Progenitor cell of endocrine pancreas (in vitro differentiated cells): ENCODE measurements around the gene RNF128. TPM values are rescaled to one million over a fixed set of nuclear protein-coding genes. Genes with fewer than 3 reads are reported as not detected.
A peak's percentile ranks its signal among the peaks of the same experiment; 100 is the strongest.
"Not testable (repeated sequence)": the region's sequence is repeated elsewhere in the genome, so short reads cannot be mapped to it uniquely, and the experiment has no call there.

ENCODE experiments used
- DNase-seq: peaks from one replicate; pipeline ENCODE4 v3.0.0; 2021; ENCODE audit warnings: low spot score; ENCODE audit not compliant: unreplicated experiment
- H3K27ac Mint-ChIP-seq: 2 replicates; pipeline ENCODE4 v1.8.0; 2021; ENCODE audit warnings: mild to moderate bottlenecking, moderate library complexity, mixed read lengths
- H3K27me3 Mint-ChIP-seq: 2 replicates; pipeline ENCODE4 v1.8.0; 2021; ENCODE audit warnings: mixed read lengths
- H3K36me3 Mint-ChIP-seq: 2 replicates; pipeline ENCODE4 v1.8.0; 2022; ENCODE audit warnings: mixed read lengths; ENCODE audit not compliant: insufficient read depth
- H3K4me1 Mint-ChIP-seq: 2 replicates; pipeline ENCODE4 v1.8.0; 2021; ENCODE audit warnings: low read depth, mixed read lengths
- H3K4me3 Mint-ChIP-seq: 2 replicates; pipeline ENCODE4 v1.8.0; 2021; ENCODE audit warnings: low read depth, mild to moderate bottlenecking, moderate library complexity, mixed read lengths
- H3K9me3 Mint-ChIP-seq: 2 replicates; pipeline ENCODE4 v1.8.0; 2021; ENCODE audit warnings: low read depth, mixed read lengths
- CTCF ChIP-seq: fragments of 200-600 bp; sonication (generic); IDR thresholded peaks from one replicate; pipeline ENCODE4 v1.5.0; 2021; ENCODE audit warnings: antibody characterized with exemption, mild to moderate bottlenecking; ENCODE audit not compliant: unreplicated experiment
- total RNA-seq: library from RNA; stranded (reverse); gene quantifications from 2 replicates; pipeline ENCODE4 v1.2.1, GENCODE V29; 2021

RNF128 gene
- total RNA-seq, 1 donor from 2014 or later = 14.8 TPM

DNA sequence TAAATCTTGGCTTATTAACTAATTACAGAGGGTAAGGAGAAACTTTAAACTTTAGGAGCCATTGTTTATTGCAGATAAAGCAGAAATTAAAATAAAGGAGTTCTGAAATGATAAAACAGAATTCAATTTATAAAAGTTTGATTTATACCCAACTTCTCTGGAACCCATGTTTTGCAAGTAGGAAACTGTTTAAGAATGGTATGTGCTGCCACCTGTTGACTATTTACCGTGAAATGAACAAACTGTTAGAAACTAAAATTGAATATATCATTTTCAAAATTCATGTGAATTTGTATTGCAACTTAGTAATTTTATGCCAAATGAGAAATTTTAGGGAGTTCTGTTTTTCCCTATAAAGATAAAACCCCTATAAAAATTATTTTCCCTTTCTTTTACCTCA lies 65.0 kb downstream of the RNF128 start:
- Mint-ChIP-seq H3K9me3 (peaks cover 2% of the 10 kb centered on the region), H3K27ac (no peak overlapping the region), H3K36me3 (no peaks in the 10 kb centered on the region), H3K4me1 (no peaks in the 10 kb centered on the region), H3K27me3 (no peaks in the 10 kb centered on the region), H3K4me3 (no peak overlapping the region)
- DNase-seq = no peak
- peak; percentile 58 for TF ChIP-seq CTCF

DNA sequence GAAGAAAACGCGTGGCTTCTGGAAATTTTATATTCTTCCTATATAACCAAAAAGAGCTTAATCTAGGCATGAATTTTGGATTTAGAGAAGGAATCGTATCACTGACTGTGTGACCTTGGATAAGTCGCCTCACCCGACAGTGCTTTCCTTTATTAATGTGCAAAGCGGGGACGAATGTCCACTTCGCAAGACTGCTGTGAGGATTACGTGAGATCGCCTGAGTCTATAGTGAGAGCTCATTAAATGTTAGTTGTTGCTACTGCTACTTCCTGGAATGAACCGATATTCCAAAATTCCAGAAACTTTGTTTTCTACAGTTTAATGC lies 75.5 kb downstream of the RNF128 start:
- peaks cover 6% of the 10 kb centered on the region for H3K27me3 Mint-ChIP-seq
- H3K27ac Mint-ChIP-seq = no peak overlapping the region
- H3K4me3 Mint-ChIP-seq = peak overlapping the region; percentile 97
- DNase-seq = no peak
- no peaks in the 10 kb centered on the region for H3K36me3 Mint-ChIP-seq
- TF ChIP-seq CTCF = no peak
- H3K9me3 Mint-ChIP-seq = peaks cover 4% of the 10 kb centered on the region
- peaks cover 3% of the 10 kb centered on the region for H3K4me1 Mint-ChIP-seq

DNA sequence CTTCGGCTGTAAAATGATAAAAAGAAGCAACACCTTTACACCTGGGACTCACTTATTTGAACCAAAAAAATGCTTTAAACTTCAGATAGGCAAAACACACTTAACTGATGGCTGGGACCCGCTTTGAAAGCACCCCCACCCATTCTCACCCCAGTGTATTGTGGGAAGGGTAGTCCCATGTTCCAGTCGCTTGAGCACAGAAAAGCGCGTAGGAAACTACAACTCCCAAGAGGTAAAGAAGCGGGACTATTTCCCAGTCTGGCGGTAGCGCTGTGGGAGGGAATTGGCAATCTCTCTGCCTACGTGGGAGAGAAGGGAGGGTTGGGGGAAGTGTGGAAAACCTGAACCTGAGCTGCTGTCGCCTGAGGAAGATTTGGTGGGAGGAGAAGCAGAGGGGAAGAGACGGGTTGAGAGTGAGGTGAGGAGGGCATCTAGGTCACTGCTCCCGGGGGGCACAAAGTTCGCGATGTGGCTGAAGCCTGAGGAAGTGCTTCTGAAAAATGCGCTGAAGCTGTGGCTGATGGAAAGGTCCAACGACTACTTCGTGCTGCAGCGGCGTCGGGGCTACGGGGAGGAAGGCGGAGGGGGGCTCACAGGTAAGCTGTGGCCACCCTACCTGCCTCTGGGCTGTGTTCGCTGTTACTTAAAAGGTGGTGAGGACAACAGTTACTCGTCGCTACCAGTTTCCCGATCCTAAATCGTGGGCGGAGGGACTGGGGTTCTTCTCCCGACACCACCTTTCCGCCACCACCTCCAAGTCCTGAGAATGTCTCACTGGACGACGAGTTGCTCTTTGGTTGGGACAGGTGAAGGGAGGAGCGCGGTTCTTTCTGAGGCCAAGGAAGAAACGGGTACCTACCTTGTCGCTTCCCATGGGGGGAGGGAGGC lies 76.1 kb downstream of the RNF128 start, which contains the start of gene TBC1D8B:
TSS of gene TBC1D8B (plus strand) at position 286 of the 888 bp plus-strand sequence. CDS start at position 467, 181 bp downstream.
- peaks cover 3% of the 10 kb centered on the region for H3K4me1 Mint-ChIP-seq
- H3K36me3 Mint-ChIP-seq = no peaks in the 10 kb centered on the region
- peak; percentile 48 for DNase-seq
- peak within 1 kb of the TSS; percentile 97 for H3K27ac Mint-ChIP-seq
- peak within 1 kb of the TSS; percentile 97 for H3K4me3 Mint-ChIP-seq
- H3K27me3 Mint-ChIP-seq = peaks cover 6% of the 10 kb centered on the region
- TF ChIP-seq CTCF = no peak
- peaks cover 4% of the 10 kb centered on the region for H3K9me3 Mint-ChIP-seq

DNA sequence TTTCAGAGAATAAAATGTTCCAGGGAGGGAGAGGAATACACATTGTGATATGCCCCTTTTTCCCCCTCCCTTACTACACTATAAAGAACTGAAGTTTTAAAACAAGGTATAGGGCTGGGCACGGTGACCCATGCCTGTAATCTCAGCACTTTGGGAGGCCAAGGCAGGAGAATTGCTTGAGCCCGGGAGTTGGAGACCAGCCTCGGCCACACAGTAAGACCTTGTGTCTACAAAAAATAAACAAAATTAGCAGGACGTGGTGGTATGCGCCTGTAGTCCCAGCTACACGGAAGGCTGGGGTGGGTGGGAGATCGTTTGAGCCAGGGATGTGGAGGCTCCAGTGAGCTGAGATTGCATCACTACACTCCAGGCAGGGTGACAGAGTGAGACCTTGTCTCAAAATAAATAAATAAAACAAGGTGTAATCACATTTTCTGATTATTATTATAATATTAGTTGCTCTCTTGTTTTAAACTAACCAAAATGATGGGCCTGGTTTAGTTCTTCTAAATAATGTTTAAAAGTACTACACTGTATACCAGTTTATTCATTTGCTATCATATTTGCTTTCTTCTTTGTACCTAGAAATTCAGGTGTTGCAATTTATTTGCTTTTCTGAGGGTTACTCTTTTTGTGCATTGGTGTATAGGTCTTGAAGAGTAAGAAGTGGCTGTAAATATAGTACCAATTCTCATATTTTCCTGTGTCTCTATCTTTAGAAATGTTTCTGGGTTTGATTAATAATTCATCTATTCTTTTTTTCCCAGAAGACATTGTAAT lies 84.8 kb downstream of the RNF128 start:
- H3K4me3 Mint-ChIP-seq = no peak overlapping the region
- no peaks in the 10 kb centered on the region for H3K36me3 Mint-ChIP-seq
- no peak for DNase-seq
- no peak for TF ChIP-seq CTCF
- no peaks in the 10 kb centered on the region for H3K27me3 Mint-ChIP-seq
- peaks cover 5% of the 10 kb centered on the region for H3K9me3 Mint-ChIP-seq
- H3K27ac Mint-ChIP-seq = no peak overlapping the region
- no peaks in the 10 kb centered on the region for H3K4me1 Mint-ChIP-seq

DNA sequence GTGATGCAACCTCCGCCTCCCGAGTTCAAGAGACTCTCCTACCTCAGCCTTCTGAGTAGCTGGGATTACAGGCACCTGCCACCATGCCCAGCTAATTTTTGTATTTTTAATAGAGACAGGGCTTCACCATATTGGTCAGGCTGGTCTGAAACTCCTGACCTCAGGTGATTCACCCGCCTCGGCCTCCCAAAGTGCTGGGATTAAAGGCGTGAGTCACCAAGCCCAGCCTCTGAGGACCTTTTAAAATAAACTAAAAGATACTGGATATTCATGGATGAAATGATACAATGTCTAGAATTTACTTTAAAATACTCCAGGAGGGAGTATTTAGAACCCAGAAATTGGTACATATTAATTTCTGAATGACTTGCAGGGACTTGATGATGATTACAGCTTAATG lies 86.4 kb downstream of the RNF128 start:
- H3K27me3 Mint-ChIP-seq, H3K4me3 Mint-ChIP-seq, H3K4me1 Mint-ChIP-seq, DNase-seq, H3K27ac Mint-ChIP-seq, H3K36me3 Mint-ChIP-seq, H3K9me3 Mint-ChIP-seq: not testable (repeated sequence)

- H3K9me3 Mint-ChIP-seq, H3K4me1 Mint-ChIP-seq, DNase-seq, H3K4me3 Mint-ChIP-seq, H3K27ac Mint-ChIP-seq, H3K27me3 Mint-ChIP-seq, H3K36me3 Mint-ChIP-seq: not testable (repeated sequence)
These were observed 87.6 kb downstream of the RNF128 start for GRCh38 chrX:106814093-106814492.
